Endothelial cell of umbilical vein (primary cell): Measurements from ENCODE around the gene STPG3. TPM values are rescaled to one million over a fixed set of nuclear protein-coding genes. Genes with fewer than 3 reads are reported as not detected.

Experiments
- BruUV-seq: library from RNA; stranded (reverse); fragments of 400-500 nt; replicated peaks from 2 replicates; lab custom pipeline; 2021; lab: Mats Ljungman, UMichigan
- CTCF ChIA-PET: fragments of 300-600, 350-600 bp; sonication (Branson Sonifier 250); formaldehyde crosslinking; loops from one replicate; lab custom pipeline; 2021; ENCODE audit warnings: antibody characterized with exemption, inconsistent platforms; lab: Charles Lee
- POLR2A ChIA-PET: fragments of 300-600, 350-600 bp; sonication (Branson Sonifier 250); formaldehyde crosslinking; loops from one replicate; lab custom pipeline; 2021; ENCODE audit warnings: antibody characterized with exemption, inconsistent platforms; lab: Charles Lee
- DNase-seq: peaks from one replicate; pipeline ENCODE4 v3.0.0-alpha.2; 2011; ENCODE audit warnings: low read depth, low spot score
- FAIRE-seq: peaks from 2 replicates; lab custom pipeline; 2011; peaks lifted over from hg19 to GRCh38; lab: Jason Lieb, UNC
- H2AFZ ChIP-seq: 2 replicates; pipeline ENCODE4 v1.6.0; 2012; ENCODE audit warnings: low read depth, low read length, control low read depth, inconsistent platforms
- H3K27ac ChIP-seq: 2 replicates; pipeline ENCODE4 v1.5.1; 2011; ENCODE audit warnings: low read depth, mild to moderate bottlenecking, control low read depth, low read length, moderate library complexity; ENCODE audit not compliant: insufficient read depth
- H3K27me3 ChIP-seq, 2 experiments: 2 replicates each; pipeline versions ENCODE4 v1.6.0 to v1.6.1; 2011; ENCODE audit warnings: low read length in 2 of 2, mixed read lengths in 1 of 2; ENCODE audit not compliant: control insufficient read depth in 2 of 2, insufficient read depth in 2 of 2
- H3K36me3 ChIP-seq, 2 experiments: 2 replicates in 1 of 2; 3 replicates in 1 of 2; pipeline ENCODE4 v1.5.1; 2011; ENCODE audit warnings: low read length in 2 of 2, mild to moderate bottlenecking in 1 of 2, moderate library complexity in 1 of 2; ENCODE audit not compliant: control insufficient read depth in 2 of 2, insufficient read depth in 2 of 2; ENCODE audit errors: extremely low read depth in 1 of 2
- H3K4me1 ChIP-seq: 3 replicates; pipeline ENCODE4 v1.5.1; 2011; ENCODE audit warnings: mild to moderate bottlenecking, low read length; ENCODE audit not compliant: control insufficient read depth, insufficient read depth; ENCODE audit errors: extremely low read depth
- H3K4me2 ChIP-seq: 2 replicates; pipeline ENCODE4 v1.6.1; 2011; ENCODE audit warnings: low read length, control low read depth, mixed read lengths; ENCODE audit not compliant: insufficient read depth
- H3K4me3 ChIP-seq, 3 experiments: fragments of 200-600 bp in 1 of 3; sonication (generic), shearing (Covaris generic) in 1 of 3; replicated peaks in 1 of 3; 2 replicates each; pipeline ENCODE4 v1.5.1; 2011 to 2016; ENCODE audit warnings: control low read depth in 3 of 3, low read length in 3 of 3, mild to moderate bottlenecking in 2 of 3, inconsistent platforms in 1 of 3, low read depth in 1 of 3, moderate library complexity in 1 of 3; ENCODE audit not compliant: insufficient read depth in 1 of 3
- H3K79me2 ChIP-seq: 2 replicates; pipeline ENCODE4 v1.6.0; 2012; ENCODE audit warnings: low read length, inconsistent platforms; ENCODE audit not compliant: control insufficient read depth, insufficient read depth
- H3K9ac ChIP-seq: replicated peaks from 2 replicates; pipeline ENCODE3; 2011; ENCODE audit warnings: low read length, control low read depth; ENCODE audit not compliant: insufficient read depth; ENCODE audit errors: extremely low read depth
- H3K9me1 ChIP-seq: replicated peaks from 3 replicates; pipeline ENCODE4 v1.6.0; 2011; ENCODE audit warnings: mild to moderate bottlenecking, low read length; ENCODE audit not compliant: control insufficient read depth, insufficient read depth; ENCODE audit errors: extremely low read depth
- H3K9me3 ChIP-seq: replicated peaks from 2 replicates; pipeline ENCODE4 v1.5.1; 2012; ENCODE audit warnings: low read length, inconsistent platforms; ENCODE audit not compliant: control insufficient read depth, insufficient read depth
- H4K20me1 ChIP-seq: replicated peaks from 2 replicates; pipeline ENCODE3; 2011; ENCODE audit warnings: mild to moderate bottlenecking, low read length; ENCODE audit not compliant: control insufficient read depth, insufficient read depth; ENCODE audit errors: extremely low read depth
- FOS ChIP-seq: IDR thresholded peaks from 2 replicates; pipeline ENCODE4 v1.6.1; 2011; ENCODE audit warnings: mild to moderate bottlenecking, low read length, moderate library complexity, borderline replicate concordance; ENCODE audit not compliant: insufficient read depth
- GATA2 ChIP-seq: IDR thresholded peaks from 2 replicates; pipeline ENCODE4 v1.7.0; 2011; ENCODE audit warnings: low read depth, mild to moderate bottlenecking, moderate library complexity, mixed read lengths, low read length; ENCODE audit not compliant: insufficient read length, insufficient read depth
- JUN ChIP-seq: IDR thresholded peaks from 2 replicates; pipeline ENCODE4 v1.6.1; 2011; ENCODE audit warnings: borderline replicate concordance, low read depth; ENCODE audit not compliant: insufficient read length, insufficient read depth
- MYC ChIP-seq: IDR thresholded peaks from one replicate; pipeline ENCODE4 v1.6.1; 2011; ENCODE audit warnings: mild to moderate bottlenecking, low read depth, low read length
- dilution Hi-C: fragments of 300-500 bp; cut with MboI; formaldehyde crosslinking; loops from one replicate; pipeline ENCODE4 v1.15.0; 2019; ENCODE audit warnings: low sequenced_read_pairs; ENCODE audit not compliant: extremely low pct_ligation_motif_present
- intact Hi-C: fragments of 100-400 bp; cut with micrococcal nuclease; formaldehyde crosslinking; loops from one replicate; pipeline ENCODE4 v1.10.0; 2022
- polyA plus RNA-seq, 4 experiments: library from polyadenylated mRNA; depleted of rRNA in 3 of 4; stranded (reverse) in 3 of 4; unstranded in 1 of 4; fragments of >200 nt; gene quantifications; 2 replicates each; pipeline versions ENCODE4 v1.2.1 to v1.2.3, GENCODE V29; 2011 to 2012; ENCODE audit warnings: missing spikeins in 1 of 4
- total RNA-seq: library from RNA; stranded (reverse); gene quantifications from 2 replicates; pipeline ENCODE4 v1.2.3, GENCODE V29; 2021
- TF ChIP-seq, protein P1 (sequence below), 2 donors: IDR thresholded peaks; 1 replicate in 1 of 2; 2 replicates in 1 of 2; pipeline ENCODE4 v1.5.1; 2011; ENCODE audit warnings: low read length in 2 of 2, mild to moderate bottlenecking in 2 of 2, moderate library complexity in 2 of 2, control low read depth in 1 of 2, inconsistent platforms in 1 of 2, low read depth in 1 of 2; ENCODE audit not compliant: insufficient read depth in 1 of 2; ENCODE audit errors: extremely low read depth in 1 of 2

Gene STPG3
- total and polyA plus RNA-seq, 2 donors (not counting 3 experiments of a cell fraction or from before 2014, with no cell fraction given), result not detected

- ChIA-PET POLR2A (no interaction called here), CTCF (no interaction called here)
- no peaks in the 10 kb centered on the region for H3K79me2 ChIP-seq
- FAIRE-seq (no peak), DNase-seq (no peak)
- no peaks in the 10 kb centered on the region for H3K36me3 ChIP-seq
- H3K9me3 ChIP-seq, result no peaks in the 10 kb centered on the region
- H3K27ac ChIP-seq, result no peak overlapping the region
- H3K27me3 ChIP-seq, result no peaks in the 10 kb centered on the region
- no peak overlapping the region for H3K9ac ChIP-seq
- intact Hi-C loops (no loop called here), dilution Hi-C loops (no loop called here)
- no peak overlapping the region for H3K4me3 ChIP-seq
- H3K4me1 ChIP-seq, result no peaks in the 10 kb centered on the region
- H2AFZ ChIP-seq, result no peak overlapping the region
- H3K9me1 ChIP-seq, result no peaks in the 10 kb centered on the region
- H3K4me2 ChIP-seq, result no peak overlapping the region
- BruUV-seq, result no TSS peak
- H4K20me1 ChIP-seq, result no peaks in the 10 kb centered on the region
- TF ChIP-seq MYC (no peak), JUN (no peak), GATA2 (no peak), FOS (no peak)
- TF ChIP-seq, protein P1, sequence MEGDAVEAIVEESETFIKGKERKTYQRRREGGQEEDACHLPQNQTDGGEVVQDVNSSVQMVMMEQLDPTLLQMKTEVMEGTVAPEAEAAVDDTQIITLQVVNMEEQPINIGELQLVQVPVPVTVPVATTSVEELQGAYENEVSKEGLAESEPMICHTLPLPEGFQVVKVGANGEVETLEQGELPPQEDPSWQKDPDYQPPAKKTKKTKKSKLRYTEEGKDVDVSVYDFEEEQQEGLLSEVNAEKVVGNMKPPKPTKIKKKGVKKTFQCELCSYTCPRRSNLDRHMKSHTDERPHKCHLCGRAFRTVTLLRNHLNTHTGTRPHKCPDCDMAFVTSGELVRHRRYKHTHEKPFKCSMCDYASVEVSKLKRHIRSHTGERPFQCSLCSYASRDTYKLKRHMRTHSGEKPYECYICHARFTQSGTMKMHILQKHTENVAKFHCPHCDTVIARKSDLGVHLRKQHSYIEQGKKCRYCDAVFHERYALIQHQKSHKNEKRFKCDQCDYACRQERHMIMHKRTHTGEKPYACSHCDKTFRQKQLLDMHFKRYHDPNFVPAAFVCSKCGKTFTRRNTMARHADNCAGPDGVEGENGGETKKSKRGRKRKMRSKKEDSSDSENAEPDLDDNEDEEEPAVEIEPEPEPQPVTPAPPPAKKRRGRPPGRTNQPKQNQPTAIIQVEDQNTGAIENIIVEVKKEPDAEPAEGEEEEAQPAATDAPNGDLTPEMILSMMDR (IDR thresholded peaks at IDR 0.05; ENCODE audit: extremely low read depth in 1 of 2, insufficient read depth in 1 of 2, low read depth in 1 of 2, low read length in 2 of 2), result no peak
Observed at GRCh38 chr9:137232510-137232909, 18.6 kb upstream of the STPG3 start.
